IMR-90 (cell line): ENCODE results near the gene VPS72. TPM values are rescaled to one million over a fixed set of nuclear protein-coding genes. Genes with fewer than 3 reads are reported as not detected.
"Not testable (repeated sequence)": the region's sequence is repeated elsewhere in the genome, so short reads cannot be mapped to it uniquely, and the experiment has no call there.

ENCODE experiments used
- ATAC-seq: fragments of 200-7000 bp; cut with Tn5 transposase; 2 replicates; pipeline ENCODE4 v1.9.1; 2020; ENCODE audit warnings: low read depth, mild to moderate bottlenecking, moderate library complexity
- BruUV-seq: library from RNA; stranded (reverse); fragments of 400-500 nt; replicated peaks from 2 replicates; lab custom pipeline; 2021; lab: Mats Ljungman, UMichigan
- CTCF ChIA-PET: fragments of 300-600 bp; formaldehyde crosslinking; extraction: SDS; loops from one replicate; lab custom pipeline; 2021; ENCODE audit warnings: antibody characterized with exemption; lab: Yijun Ruan, JAX
- POLR2A ChIA-PET: fragments of 300-600 bp; sonication (Branson Sonifier 250); formaldehyde crosslinking; loops from one replicate; lab custom pipeline; 2022; ENCODE audit warnings: antibody characterized with exemption; ENCODE audit not compliant: unreplicated experiment; lab: Charles Lee
- DNase-seq: peaks from one replicate; pipeline ENCODE4 v3.0.0; 2013
- H2AFZ ChIP-seq: replicated peaks from 2 replicates; pipeline ENCODE3; 2013; ENCODE audit warnings: low read length, mild to moderate bottlenecking; ENCODE audit not compliant: poor library complexity
- H2AK5ac ChIP-seq: 2 replicates; pipeline ENCODE4 v1.6.1; 2013; ENCODE audit warnings: low read depth, low read length, inconsistent platforms
- H2AK9ac ChIP-seq: replicated peaks from 2 replicates; pipeline ENCODE3; 2013; ENCODE audit warnings: mild to moderate bottlenecking, low read depth, low read length, moderate library complexity; ENCODE audit not compliant: poor library complexity
- H2BK120ac ChIP-seq: 2 replicates; pipeline ENCODE4 v1.6.1; 2013; ENCODE audit warnings: low read depth, low read length, inconsistent platforms
- H2BK15ac ChIP-seq: 3 replicates; pipeline ENCODE4 v1.6.1; 2013; ENCODE audit warnings: low read depth, low read length, inconsistent platforms
- H2BK20ac ChIP-seq: 2 replicates; pipeline ENCODE4 v1.6.1; 2013; ENCODE audit warnings: low read depth, mild to moderate bottlenecking, inconsistent platforms, low read length, moderate library complexity
- H2BK5ac ChIP-seq: 2 replicates; pipeline ENCODE4 v1.6.1; 2013; ENCODE audit warnings: mild to moderate bottlenecking, low read depth, low read length, inconsistent platforms; ENCODE audit not compliant: poor library complexity, severe bottlenecking
- H3K14ac ChIP-seq: replicated peaks from 2 replicates; pipeline ENCODE4 v1.6.1; 2013; ENCODE audit warnings: low read depth, low read length, inconsistent platforms
- H3K18ac ChIP-seq: 2 replicates; pipeline ENCODE4 v1.6.1; 2013; ENCODE audit warnings: low read depth, low read length, control low read depth
- H3K23ac ChIP-seq: 2 replicates; pipeline ENCODE4 v1.6.1; 2013; ENCODE audit warnings: low read depth, low read length, inconsistent platforms
- H3K27ac ChIP-seq: 2 replicates; pipeline ENCODE4 v1.5.1; 2013; ENCODE audit warnings: mild to moderate bottlenecking, control low read depth, low read length; ENCODE audit not compliant: insufficient read depth
- H3K27me3 ChIP-seq: 2 replicates; pipeline ENCODE4 v1.6.1; 2013; ENCODE audit warnings: low read length; ENCODE audit not compliant: control insufficient read depth, insufficient read depth
- H3K36me3 ChIP-seq: 2 replicates; pipeline ENCODE4 v1.6.1; 2013; ENCODE audit warnings: low read length, mixed read lengths; ENCODE audit not compliant: control insufficient read depth, insufficient read depth
- H3K4ac ChIP-seq: 2 replicates; pipeline ENCODE4 v1.6.1; 2013; ENCODE audit warnings: low read depth, low read length, inconsistent platforms
- H3K4me1 ChIP-seq: 2 replicates; pipeline ENCODE4 v1.6.1; 2013; ENCODE audit warnings: low read length, mixed read lengths; ENCODE audit not compliant: control insufficient read depth, insufficient read depth
- H3K4me2 ChIP-seq: 2 replicates; pipeline ENCODE4 v1.6.1; 2013; ENCODE audit warnings: low read depth, mild to moderate bottlenecking, control low read depth, low read length, moderate library complexity
- H3K4me3 ChIP-seq: 2 replicates; pipeline ENCODE4 v1.5.1; 2013; ENCODE audit warnings: low read depth, mild to moderate bottlenecking, control low read depth, low read length, moderate library complexity; ENCODE audit not compliant: insufficient read depth
- H3K56ac ChIP-seq: 2 replicates; pipeline ENCODE4 v1.6.1; 2013; ENCODE audit warnings: low read length, inconsistent platforms; ENCODE audit not compliant: insufficient read depth; ENCODE audit errors: extremely low read depth
- H3K79me1 ChIP-seq, 2 experiments: 2 replicates each; pipeline ENCODE4 v1.6.1; 2013; ENCODE audit warnings: low read length in 2 of 2, inconsistent platforms in 1 of 2, low read depth in 1 of 2
- H3K9ac ChIP-seq: 2 replicates; pipeline ENCODE4 v1.6.1; 2013; ENCODE audit warnings: low read depth, low read length, control low read depth
- H3K9me1 ChIP-seq: 2 replicates; pipeline ENCODE4 v1.6.1; 2013; ENCODE audit warnings: low read length, inconsistent platforms; ENCODE audit not compliant: insufficient read depth
- H3K9me3 ChIP-seq: 2 replicates; pipeline ENCODE4 v1.6.1; 2013; ENCODE audit warnings: low read length; ENCODE audit not compliant: control insufficient read depth, insufficient read depth
- H4K20me1 ChIP-seq: 2 replicates; pipeline ENCODE4 v1.6.1; 2013; ENCODE audit warnings: low read length, inconsistent platforms; ENCODE audit not compliant: insufficient read depth
- H4K5ac ChIP-seq: 2 replicates; pipeline ENCODE4 v1.6.1; 2013; ENCODE audit warnings: mild to moderate bottlenecking, low read depth, low read length, control low read depth
- H4K8ac ChIP-seq, 2 experiments: 2 replicates each; pipeline ENCODE4 v1.6.1; 2013; ENCODE audit warnings: low read depth in 2 of 2, low read length in 2 of 2, control low read depth in 1 of 2, inconsistent platforms in 1 of 2
- H4K91ac ChIP-seq: 2 replicates; pipeline ENCODE4 v1.6.1; 2013; ENCODE audit warnings: low read depth, low read length, inconsistent platforms; ENCODE audit not compliant: insufficient read depth
- CEBPB ChIP-seq: IDR thresholded peaks from 2 replicates; pipeline ENCODE4 v1.6.1; 2012; ENCODE audit warnings: low read depth, low read length, improper control_type of control experiment
- FOS ChIP-seq: fragments of 150-350 bp; IDR thresholded peaks from 2 replicates; pipeline ENCODE4 v1.6.1; 2016; ENCODE audit warnings: low read depth, low read length
- MAZ ChIP-seq: IDR thresholded peaks from 2 replicates; pipeline ENCODE4 v1.6.1; 2012; ENCODE audit warnings: low read depth, mild to moderate bottlenecking, low read length, improper control_type of control experiment, moderate library complexity, borderline replicate concordance
- WGBS, 2 experiments: methylation state at CpG; one replicate each; pipeline versions ENCODE4 v1.1.5 to v1.1.7; 2013; ENCODE audit warnings: missing lambda C conversion rate in 2 of 2; ENCODE audit not compliant: insufficient read length in 1 of 2; ENCODE audit errors: extremely low coverage in 2 of 2; 5-methylcytosine and 5-hydroxymethylcytosine counted together
- dilution Hi-C: fragments of 300-500 bp; cut with HindIII; formaldehyde crosslinking; loops from one replicate; pipeline ENCODE4 v1.14.3; 2018; ENCODE audit warnings: low sequenced_read_pairs; ENCODE audit not compliant: unreplicated experiment
- in situ Hi-C: fragments of 300-500 bp; cut with MboI; formaldehyde crosslinking; loops from 3 replicates; pipeline ENCODE4 v1.14.3; 2019; ENCODE audit warnings: low sequenced_read_pairs, inconsistent platforms, mixed read lengths
- intact Hi-C: fragments of 100-400 bp; cut with micrococcal nuclease; formaldehyde crosslinking; loops from 2 replicates; pipeline ENCODE4 v1.10.0; 2022
- polyA plus RNA-seq, 3 experiments: library from polyadenylated mRNA; depleted of rRNA; stranded (reverse); fragments of >200 nt; gene quantifications; 2 replicates each; pipeline ENCODE4 v1.2.3, GENCODE V29; 2012; ENCODE audit warnings: low replicate concordance in 1 of 3
- total RNA-seq: library from RNA; depleted of rRNA; stranded (reverse); fragments of >200 nt; gene quantifications from 2 replicates; pipeline ENCODE4 v1.2.3, GENCODE V29; 2012

VPS72 gene
- total and polyA plus RNA-seq, 2 of the 4 experiments (the other 2 are of a cell fraction), result 51.3 to 62.3 TPM

- Histone ChIP-seq H4K5ac (peak overlapping the region; percentile 35), H2BK5ac (peak overlapping the region; percentile 86), H4K91ac (peak overlapping the region; percentile 80), H2BK20ac (peak overlapping the region; percentile 80; the same call in 1 of the 2 replicates), H3K79me1 (peaks cover 7 to 20% of the 10 kb centered on the region in 2 experiments; a peak in 3 of 4 replicates), H2BK15ac (peak overlapping the region; percentile 84; the same call in 1 of the 3 replicates), H3K18ac (peak overlapping the region; percentile 50; the same call in 1 of the 2 replicates), H2AK5ac (peak overlapping the region; percentile 87; the same call in 1 of the 2 replicates), H3K14ac (peak overlapping the region; percentile 46), H4K8ac (peak overlapping the region; percentile 71 to 96; a peak in 3 of 4 replicates), H3K23ac (peak overlapping the region; percentile 26; the same call in 1 of the 2 replicates), H2BK120ac (peak overlapping the region; percentile 75), H2AFZ (peak overlapping the region; percentile 72), H2AK9ac (peak overlapping the region; percentile 48), H3K4ac (peak overlapping the region; percentile 74; the same call in 1 of the 2 replicates)
- 78% methylated on average over 4 of the region's 17 CpGs; no CpG with 5 or more reads in 1 of the 2 experiments for WGBS, 2 experiments
- peak; percentile 79 for DNase-seq
- ChIA-PET CTCF (interaction anchor here (0.9 kb wide), 1 partner anchor 57 kb away, joined by 3 read pairs; no protein-coding TSS in a partner anchor), POLR2A (interaction anchor here (0.6 kb wide), 1 partner anchor 95 kb away, joined by 6 read pairs; no protein-coding TSS in a partner anchor)
- H4K20me1 ChIP-seq, dilution Hi-C loops, BruUV-seq, H3K4me1 ChIP-seq, H3K4me3 ChIP-seq, H3K27ac ChIP-seq, H3K9me3 ChIP-seq, H3K56ac ChIP-seq, H3K36me3 ChIP-seq, H3K9me1 ChIP-seq, H3K9ac ChIP-seq, H3K27me3 ChIP-seq, H3K4me2 ChIP-seq, ATAC-seq: not testable (repeated sequence)
- peak; percentile 39; the same call in 1 of the 2 replicates for TF ChIP-seq FOS
- TF ChIP-seq CEBPB, result peak; percentile 71
- TF ChIP-seq MAZ, result peak; percentile 38; the same call in 1 of the 2 replicates
- in situ Hi-C loops, result loop anchor here (5.0 to 10.0 kb wide), 2 partner anchors 57 to 210 kb away; partner anchors contain the start of gene PSMD4
- intact Hi-C loops, result loop anchor here (5.0 kb wide), 2 partner anchors 147 to 542 kb away; no protein-coding TSS in a partner anchor
Observed at GRCh38 chr1:151194894-151195594, 5.0 kb upstream of the VPS72 start.
